GM12801 (cell line): ENCODE measurements around the gene TMEFF2.

Experiments
- TF ChIP-seq, protein P1 (sequence below): IDR thresholded peaks from one replicate; pipeline ENCODE4 v1.5.1; 2011; ENCODE audit warnings: control low read depth; ENCODE audit not compliant: insufficient read length; ENCODE audit errors: extremely low read depth

TMEFF2 gene

DNA sequence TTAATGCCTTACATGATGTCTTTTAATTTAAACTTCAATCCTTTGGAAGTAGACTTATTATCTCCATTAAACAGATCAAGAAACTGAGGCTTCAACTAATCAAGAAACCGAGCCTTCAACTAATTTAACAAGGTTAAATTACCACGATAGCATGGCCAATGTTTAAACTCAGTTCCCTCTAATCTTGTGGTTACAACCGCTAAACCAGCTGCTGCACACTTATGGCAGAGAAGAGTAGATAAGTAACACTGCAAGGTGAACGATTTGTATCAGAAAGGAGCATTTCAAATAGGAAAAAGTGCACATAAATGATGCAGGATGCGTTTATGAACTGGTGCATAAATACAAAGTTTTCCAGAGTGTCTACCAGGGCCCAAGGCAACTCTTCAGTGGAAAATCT, 203.3 kb downstream of the TMEFF2 start:
- TF ChIP-seq, protein P1, sequence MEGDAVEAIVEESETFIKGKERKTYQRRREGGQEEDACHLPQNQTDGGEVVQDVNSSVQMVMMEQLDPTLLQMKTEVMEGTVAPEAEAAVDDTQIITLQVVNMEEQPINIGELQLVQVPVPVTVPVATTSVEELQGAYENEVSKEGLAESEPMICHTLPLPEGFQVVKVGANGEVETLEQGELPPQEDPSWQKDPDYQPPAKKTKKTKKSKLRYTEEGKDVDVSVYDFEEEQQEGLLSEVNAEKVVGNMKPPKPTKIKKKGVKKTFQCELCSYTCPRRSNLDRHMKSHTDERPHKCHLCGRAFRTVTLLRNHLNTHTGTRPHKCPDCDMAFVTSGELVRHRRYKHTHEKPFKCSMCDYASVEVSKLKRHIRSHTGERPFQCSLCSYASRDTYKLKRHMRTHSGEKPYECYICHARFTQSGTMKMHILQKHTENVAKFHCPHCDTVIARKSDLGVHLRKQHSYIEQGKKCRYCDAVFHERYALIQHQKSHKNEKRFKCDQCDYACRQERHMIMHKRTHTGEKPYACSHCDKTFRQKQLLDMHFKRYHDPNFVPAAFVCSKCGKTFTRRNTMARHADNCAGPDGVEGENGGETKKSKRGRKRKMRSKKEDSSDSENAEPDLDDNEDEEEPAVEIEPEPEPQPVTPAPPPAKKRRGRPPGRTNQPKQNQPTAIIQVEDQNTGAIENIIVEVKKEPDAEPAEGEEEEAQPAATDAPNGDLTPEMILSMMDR = no peak

DNA sequence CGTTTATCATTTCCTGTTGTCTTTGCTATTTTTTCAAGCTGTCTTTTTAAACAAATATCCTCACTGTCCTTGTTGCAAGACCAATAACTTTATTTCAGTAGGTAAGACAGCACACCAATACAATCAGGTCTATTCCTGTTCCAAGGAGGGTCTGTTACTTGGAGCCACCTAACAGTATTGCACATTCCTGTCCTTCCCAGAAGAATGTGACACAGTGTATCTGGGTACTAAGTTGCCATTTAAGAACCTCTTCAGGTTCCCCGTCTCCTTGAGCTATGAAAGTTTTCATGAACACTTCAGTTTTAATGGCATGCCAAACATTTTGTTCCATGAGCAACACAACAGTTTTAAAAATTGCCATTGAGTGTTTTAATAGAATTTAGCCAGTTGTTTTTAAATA, 209.0 kb downstream of the TMEFF2 start:
- TF ChIP-seq, protein P1 = no peak

DNA sequence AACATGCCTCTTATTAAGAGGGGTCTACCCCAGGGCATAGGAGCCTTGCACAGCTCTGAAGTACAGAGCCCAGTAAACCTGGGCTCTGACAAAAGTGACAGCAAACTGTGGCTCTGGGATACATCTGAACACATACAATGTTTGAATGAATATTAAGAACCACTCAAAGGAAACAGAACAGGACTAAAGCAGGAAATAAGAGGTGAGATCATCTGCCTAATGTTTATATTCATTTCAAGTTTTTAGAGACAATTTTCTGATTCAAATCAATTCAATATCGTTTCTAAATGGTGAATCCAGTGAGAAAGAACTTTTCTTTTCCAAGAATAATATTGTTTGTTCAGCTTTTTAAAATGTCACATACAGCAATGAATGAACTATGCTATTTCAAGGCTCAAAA, 211.1 kb downstream of the TMEFF2 start:
- TF ChIP-seq, protein P1 = no peak

DNA sequence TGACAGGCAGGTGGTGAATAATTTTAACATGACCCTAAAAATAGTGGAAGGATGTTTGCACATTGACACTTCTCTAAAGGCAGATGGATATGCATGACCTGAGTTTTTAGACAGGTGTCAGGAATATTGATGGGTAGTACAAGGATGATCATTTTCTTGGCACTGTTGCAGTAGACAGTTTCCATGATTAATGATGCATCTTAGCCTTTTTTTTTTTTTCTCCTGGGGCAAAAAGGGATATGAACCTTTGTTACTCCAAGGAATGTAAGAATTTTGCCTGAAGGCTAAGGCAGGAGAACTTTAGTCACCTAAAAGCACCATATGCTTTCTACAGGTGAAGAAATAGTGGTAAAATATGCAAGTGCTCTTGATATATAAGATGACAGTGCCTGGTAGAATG, 211.5 kb downstream of the TMEFF2 start:
- TF ChIP-seq, protein P1 = no peak

DNA sequence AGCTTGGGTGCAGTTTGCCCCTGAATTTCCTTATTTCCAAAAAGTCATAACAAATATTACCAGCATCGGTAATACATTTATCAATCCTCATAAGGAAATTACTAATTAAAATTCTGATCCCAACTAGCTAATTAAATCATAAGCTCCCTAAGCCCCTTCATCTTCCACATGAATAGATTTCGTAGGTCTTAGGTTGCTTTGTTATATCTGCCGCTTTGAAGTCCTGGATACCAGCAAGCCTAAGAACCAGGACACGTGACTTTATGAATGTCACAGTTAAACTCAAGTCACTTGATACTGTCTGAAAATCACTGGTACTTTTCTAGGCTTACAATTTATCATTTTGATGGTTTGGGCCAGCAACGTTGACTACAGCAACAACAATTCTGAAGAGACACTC, 213.0 kb downstream of the TMEFF2 start:
- TF ChIP-seq, protein P1 = no peak

DNA sequence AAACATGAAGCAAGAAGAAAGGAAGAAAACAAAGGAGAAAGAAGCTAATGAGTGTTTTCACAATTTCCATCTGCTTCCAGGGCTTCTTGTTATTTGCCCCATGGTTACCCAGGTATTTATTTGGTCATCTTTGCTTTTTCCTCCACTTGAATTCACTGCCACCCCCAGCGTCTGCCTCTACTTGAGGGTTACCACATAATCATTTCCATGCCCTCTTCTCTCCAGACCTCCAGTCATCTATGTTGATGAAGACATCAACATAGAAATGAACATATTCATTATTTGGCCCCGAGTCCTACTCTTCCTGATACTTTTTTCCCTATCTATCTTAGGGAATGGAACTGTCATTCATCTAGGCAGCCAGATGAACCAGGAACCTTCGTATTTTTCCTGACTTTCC, 214.2 kb downstream of the TMEFF2 start:
- TF ChIP-seq, protein P1 = no peak

DNA sequence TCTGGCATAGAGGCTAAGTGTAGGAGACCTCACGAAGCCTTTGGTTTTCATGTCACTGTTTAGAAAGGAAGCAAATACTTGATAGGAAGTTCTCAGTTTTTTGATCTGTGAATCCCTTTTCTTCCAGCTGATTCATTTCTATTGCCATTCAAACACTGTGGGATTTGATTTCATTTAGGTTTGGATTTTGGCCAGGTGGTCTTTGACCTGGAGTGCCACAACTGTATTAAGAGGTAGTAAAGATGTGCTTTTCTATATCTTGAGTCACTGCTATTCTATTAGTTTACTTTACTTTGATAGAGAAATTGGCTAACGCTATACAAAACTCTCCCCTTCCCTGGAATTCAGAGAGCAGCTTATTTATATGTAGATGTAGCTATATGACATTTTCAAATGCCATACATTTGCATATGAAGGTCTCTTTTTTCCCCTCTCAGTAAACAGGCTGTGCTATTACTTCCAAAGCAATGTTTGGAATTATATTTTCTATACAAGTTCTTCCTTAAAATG, 215.5 kb downstream of the TMEFF2 start:
- TF ChIP-seq, protein P1 = no peak

DNA sequence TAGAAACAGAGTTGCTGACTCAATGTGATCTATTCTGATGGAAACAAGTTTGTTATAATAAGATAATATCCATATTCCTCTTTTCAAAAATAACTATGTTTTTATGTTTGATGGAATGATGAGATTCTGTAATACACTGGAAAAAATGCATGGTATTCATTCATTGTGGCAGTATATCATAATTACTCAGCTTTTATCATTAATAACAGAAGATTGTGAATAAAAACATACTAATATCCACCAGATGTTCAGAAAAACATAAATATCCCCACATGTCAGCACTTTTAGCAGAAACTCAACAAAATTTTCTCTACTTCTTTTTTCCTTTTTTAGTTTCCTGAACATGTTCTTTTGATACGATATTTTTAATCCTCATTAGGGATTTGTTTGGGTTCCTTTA, 217.0 kb downstream of the TMEFF2 start:
- TF ChIP-seq, protein P1 = no peak
